Liver (tissue), 9 donors: ENCODE measurements around the gene ATXN7L1. TPM values are rescaled to one million over a fixed set of nuclear protein-coding genes. Genes with fewer than 3 reads are reported as not detected.
"Not testable (repeated sequence)": the region's sequence is repeated elsewhere in the genome, so short reads cannot be mapped to it uniquely, and the experiment has no call there.

ENCODE experiments used
- DNase-seq: peaks from one replicate; pipeline ENCODE4 v3.0.0-alpha.2; 2017; ENCODE audit warnings: low spot score
- H3K27ac ChIP-seq, 2 donors: one replicate each; pipeline ENCODE4 v1.7.0; 2013; ENCODE audit warnings: inconsistent platforms in 2 of 2, low read length in 2 of 2, control low read depth in 1 of 2, low read depth in 1 of 2, mild to moderate bottlenecking in 1 of 2
- H3K27me3 ChIP-seq, 4 donors: one replicate each; pipeline versions ENCODE4 v1.6.1 to v1.7.0; 2013; ENCODE audit warnings: low read length in 3 of 4, inconsistent platforms in 1 of 4, mild to moderate bottlenecking in 1 of 4, moderate library complexity in 1 of 4; ENCODE audit not compliant: control insufficient read depth in 4 of 4, insufficient read depth in 4 of 4
- H3K36me3 ChIP-seq, 4 donors: one replicate each; pipeline versions ENCODE4 v1.6.1 to v1.7.0; 2013; ENCODE audit warnings: low read length in 3 of 4, mild to moderate bottlenecking in 3 of 4, low read depth in 1 of 4, moderate library complexity in 1 of 4; ENCODE audit not compliant: control insufficient read depth in 4 of 4, insufficient read depth in 3 of 4
- H3K4me1 ChIP-seq, 4 donors: one replicate each; pipeline versions ENCODE4 v1.6.1 to v1.7.0; 2013; ENCODE audit warnings: low read length in 3 of 4, mild to moderate bottlenecking in 3 of 4, moderate library complexity in 1 of 4; ENCODE audit not compliant: control insufficient read depth in 4 of 4, insufficient read depth in 4 of 4
- H3K4me3 ChIP-seq, 3 donors: one replicate each; pipeline versions ENCODE4 v1.6.1 to v1.7.0; 2013; ENCODE audit warnings: low read length in 3 of 3, control low read depth in 1 of 3, low read depth in 1 of 3, mild to moderate bottlenecking in 1 of 3
- H3K9ac ChIP-seq, 2 donors: one replicate each; pipeline ENCODE4 v1.7.0; 2013; ENCODE audit warnings: low read length in 2 of 2, mild to moderate bottlenecking in 2 of 2, moderate library complexity in 2 of 2, control low read depth in 1 of 2, low read depth in 1 of 2
- H3K9me3 ChIP-seq, 4 donors: one replicate each; pipeline versions ENCODE4 v1.6.1 to v1.7.0; 2013; ENCODE audit warnings: low read length in 3 of 4; ENCODE audit not compliant: control insufficient read depth in 4 of 4
- ATF3 ChIP-seq: IDR thresholded peaks from 2 replicates; pipeline ENCODE4 v1.6.1; 2016; ENCODE audit warnings: antibody characterized with exemption
- CTCF ChIP-seq: fragments of 150-350 bp; IDR thresholded peaks from 2 replicates; pipeline ENCODE4 v1.5.1; 2017; ENCODE audit warnings: improper control_type of control experiment, low read depth, low read length; ENCODE audit not compliant: missing input control
- EGR1 ChIP-seq, 2 donors: IDR thresholded peaks; 2 replicates each; pipeline ENCODE4 v1.6.1; 2016 to 2018; ENCODE audit warnings: antibody characterized with exemption in 2 of 2, low read depth in 2 of 2
- FOXA1 ChIP-seq: IDR thresholded peaks from 2 replicates; pipeline ENCODE4 v1.6.1; 2016; ENCODE audit warnings: antibody characterized with exemption
- FOXA2 ChIP-seq: IDR thresholded peaks from 2 replicates; pipeline ENCODE4 v1.6.1; 2016; ENCODE audit warnings: antibody characterized with exemption
- GABPA ChIP-seq, 2 donors: IDR thresholded peaks in 1 of 2; conservative IDR thresholded peaks in 1 of 2; 2 replicates each; pipeline ENCODE4 v1.6.1; 2016; ENCODE audit warnings: antibody characterized with exemption in 2 of 2, mild to moderate bottlenecking in 1 of 2, moderate library complexity in 1 of 2
- HNF4A ChIP-seq, 2 donors: conservative IDR thresholded peaks; 2 replicates each; pipeline ENCODE4 v1.6.1; 2016; ENCODE audit warnings: antibody characterized with exemption in 2 of 2, mild to moderate bottlenecking in 2 of 2
- HNF4G ChIP-seq: IDR thresholded peaks from 2 replicates; pipeline ENCODE4 v1.6.1; 2016; ENCODE audit warnings: antibody characterized with exemption
- MAX ChIP-seq: IDR thresholded peaks from 2 replicates; pipeline ENCODE4 v1.6.1; 2016; ENCODE audit warnings: antibody characterized with exemption
- NR2F2 ChIP-seq: IDR thresholded peaks from 2 replicates; pipeline ENCODE4 v1.6.1; 2016; ENCODE audit warnings: antibody characterized with exemption
- RAD21 ChIP-seq, 2 donors: IDR thresholded peaks; 2 replicates each; pipeline ENCODE4 v1.6.1; 2016; ENCODE audit warnings: antibody characterized with exemption in 2 of 2, mild to moderate bottlenecking in 2 of 2
- REST ChIP-seq: IDR thresholded peaks from 2 replicates; pipeline ENCODE4 v1.6.1; 2016; ENCODE audit warnings: antibody characterized with exemption, mild to moderate bottlenecking
- RXRA ChIP-seq, 2 donors: IDR thresholded peaks; 2 replicates each; pipeline ENCODE4 v1.6.1; 2017 to 2018; ENCODE audit warnings: antibody characterized with exemption in 2 of 2, mild to moderate bottlenecking in 1 of 2
- SP1 ChIP-seq: IDR thresholded peaks from 2 replicates; pipeline ENCODE4 v1.6.1; 2018; ENCODE audit warnings: antibody characterized with exemption, mild to moderate bottlenecking
- TAF1 ChIP-seq: conservative IDR thresholded peaks from 2 replicates; pipeline ENCODE4 v1.6.1; 2016; ENCODE audit warnings: antibody characterized with exemption, mild to moderate bottlenecking
- YY1 ChIP-seq: IDR thresholded peaks from 2 replicates; pipeline ENCODE4 v1.6.1; 2016; ENCODE audit warnings: antibody characterized with exemption, mild to moderate bottlenecking
- WGBS: extraction: QIAGEN DNeasy Blood & Tissue Kit; methylation state at CpG from one replicate; pipeline ENCODE4 v1.1.7; 2013; 5-methylcytosine and 5-hydroxymethylcytosine counted together
- polyA plus RNA-seq, 2 donors: library from polyadenylated mRNA; stranded (reverse) in 1 of 2; unstranded in 1 of 2; fragments of 200-250 nt in 1 of 2; fragments of >200 nt in 1 of 2; fragmentation: Nextera tagmentation in 1 of 2; extraction: Ambion mirVana in 1 of 2; gene quantifications; one replicate each; pipeline versions ENCODE4 v1.2.1 to v1.2.3, GENCODE V29; 2013 to 2015
- total RNA-seq, 2 donors: library from RNA; depleted of rRNA; stranded (reverse); fragments of >200 nt; gene quantifications; one replicate each; pipeline ENCODE4 v1.2.3, GENCODE V29; 2014
- donor health status: healthy.
- donor health status: healthy.
- donor health status: healthy.
- donor health status: healthy.
- donor health status: healthy.

The ATXN7L1 gene
- total and polyA plus RNA-seq, 4 donors = 2.1 to 7.4 (median 5.3) TPM

GRCh38 chr7:105844681-105845080 lies 31.7 kb downstream of the ATXN7L1 start:
- H3K9me3 ChIP-seq, H3K4me1 ChIP-seq, H3K4me3 ChIP-seq, H3K9ac ChIP-seq, H3K36me3 ChIP-seq, DNase-seq, H3K27ac ChIP-seq, H3K27me3 ChIP-seq: not testable (repeated sequence)
- WGBS = 95% methylated on average over 5 of the region's 5 CpGs

- no peak overlapping the region for H3K4me3 ChIP-seq
- H3K27ac ChIP-seq = no peak overlapping the region
- TF ChIP-seq HNF4A (conservative IDR thresholded peaks at IDR 0.05) (no peak), FOXA2 (no peak), EGR1 (IDR thresholded peaks at IDR 0.05; ENCODE audit: low read depth in 2 of 2) (no peak), SP1 (no peak), YY1 (no peak), FOXA1 (no peak), TAF1 (no peak), REST (no peak), GABPA (IDR thresholded peaks at IDR 0.05 in 1 of 2, conservative IDR thresholded peaks at IDR 0.05 in 1 of 2) (no peak), MAX (no peak), NR2F2 (no peak), ATF3 (no peak), RXRA (IDR thresholded peaks at IDR 0.05) (no peak), RAD21 (IDR thresholded peaks at IDR 0.05) (no peak), HNF4G (no peak), CTCF (no peak)
- 87% methylated on average over 3 of the region's 3 CpGs for WGBS
- no peak for DNase-seq
- no peaks in the 10 kb centered on the region for H3K36me3 ChIP-seq
- no peaks in the 10 kb centered on the region for H3K9me3 ChIP-seq
- H3K9ac ChIP-seq = no peak overlapping the region
- H3K27me3 ChIP-seq = no peaks in the 10 kb centered on the region
- H3K4me1 ChIP-seq = no peaks in the 10 kb centered on the region
Measured at GRCh38 chr7:105841866-105842265, 34.5 kb downstream of the ATXN7L1 start.
